ENCODE results near the gene BSG.
"Not testable (repeated sequence)": the region's sequence is repeated elsewhere in the genome, so short reads cannot be mapped to it uniquely, and the experiment has no call there.

Gene BSG

DNA sequence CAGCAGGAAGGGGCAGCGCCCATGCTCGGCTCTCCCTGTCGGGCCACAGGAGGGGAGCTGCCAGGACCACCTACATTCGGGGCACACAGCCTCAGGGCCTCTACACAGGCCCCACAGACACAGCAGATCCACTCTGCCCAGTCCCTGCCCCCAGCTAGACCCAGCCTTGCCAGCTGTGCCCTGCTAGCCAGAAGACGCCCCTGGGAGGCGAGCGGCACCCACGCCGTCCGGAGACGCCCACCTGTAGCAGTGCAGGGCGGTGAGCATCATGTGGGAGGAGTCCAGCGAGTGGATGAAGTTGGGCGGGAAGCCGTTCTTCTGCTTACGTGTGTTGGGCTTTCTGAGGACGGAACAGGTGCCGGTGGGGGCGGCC, 45.8 kb downstream of the BSG start:
- TF ChIP-seq CTCF (IDR thresholded peaks at IDR 0.05; ENCODE audit: insufficient read depth, missing control alignments) = no peak
- DNase-seq (ENCODE audit: insufficient read length, low spot score) (no peak), FAIRE-seq (no peak)

GRCh38 chr19:618674-619285, 46.4 kb downstream of the BSG start:
- DNase-seq (ENCODE audit: insufficient read length, low spot score) (no peak), FAIRE-seq (no peak)
- TF ChIP-seq CTCF (IDR thresholded peaks at IDR 0.05; ENCODE audit: insufficient read depth, missing control alignments) = no peak

- no peak for TF ChIP-seq CTCF (IDR thresholded peaks at IDR 0.05; ENCODE audit: insufficient read depth, missing control alignments)
- DNase-seq (ENCODE audit: insufficient read length, low spot score) (no peak), FAIRE-seq (no peak)
These were observed 47.0 kb downstream of the BSG start for GRCh38 chr19:619286-620002.

DNA sequence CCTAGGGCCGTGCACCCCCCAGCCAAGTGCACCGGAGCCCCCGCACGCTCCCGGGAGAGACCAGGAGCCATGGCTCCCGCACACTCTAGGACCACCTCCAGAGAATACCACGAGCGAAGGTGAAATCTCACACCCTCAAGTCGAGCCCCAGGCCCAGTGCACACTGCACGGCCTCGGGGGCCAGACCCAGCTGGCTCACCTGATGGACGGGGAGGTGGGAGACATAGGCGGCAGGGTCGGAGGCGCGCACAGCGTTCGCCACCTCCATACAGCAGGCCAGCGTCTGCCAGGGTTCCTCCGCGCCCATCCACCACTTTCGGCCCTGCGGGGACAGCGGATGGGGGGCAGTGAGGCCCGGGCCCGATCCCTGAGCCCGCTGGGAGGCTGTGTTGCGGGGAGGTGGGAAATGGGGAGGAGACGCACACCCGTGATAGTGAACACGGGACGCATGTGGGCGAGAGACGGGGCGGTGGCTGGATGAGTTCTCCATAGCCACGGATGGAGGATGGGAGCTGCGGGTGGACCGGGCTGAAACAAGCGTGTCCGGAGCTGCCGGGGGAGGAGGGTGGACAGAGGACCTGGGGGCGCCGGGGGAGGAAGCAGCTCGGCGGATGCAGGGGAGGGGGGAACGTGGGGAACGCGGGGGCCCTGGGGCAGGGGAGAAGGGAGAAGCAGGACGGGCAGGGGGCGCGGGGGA, 47.9 kb downstream of the BSG start:
- TF ChIP-seq CTCF (IDR thresholded peaks at IDR 0.05; ENCODE audit: insufficient read depth, missing control alignments) = no peak
- no peak for FAIRE-seq
- no peak for DNase-seq (ENCODE audit: insufficient read length, low spot score)

DNA sequence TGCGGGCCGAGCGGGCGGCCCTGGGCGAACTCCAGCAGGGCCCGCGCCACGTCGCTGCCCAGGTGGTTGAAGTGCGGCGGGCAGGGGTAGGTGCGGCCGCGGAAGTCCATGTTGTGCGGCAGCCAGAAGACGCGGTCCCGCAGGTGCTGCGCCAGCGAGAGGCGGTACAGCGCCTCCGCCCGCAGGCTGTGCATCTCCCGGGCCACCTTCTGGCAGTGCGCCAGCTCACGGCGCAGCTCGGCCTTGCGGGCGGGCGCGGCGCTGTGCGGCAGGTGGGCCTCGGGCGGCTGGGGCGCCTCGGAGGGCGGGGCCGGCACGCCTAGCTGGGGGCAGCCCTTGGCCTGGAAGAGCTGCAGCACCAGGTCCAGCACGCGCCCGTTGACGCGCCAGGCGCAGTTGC, 48.8 kb downstream of the BSG start:
- not testable (repeated sequence) for FAIRE-seq; DNase-seq (ENCODE audit: insufficient read length, low spot score)

DNA sequence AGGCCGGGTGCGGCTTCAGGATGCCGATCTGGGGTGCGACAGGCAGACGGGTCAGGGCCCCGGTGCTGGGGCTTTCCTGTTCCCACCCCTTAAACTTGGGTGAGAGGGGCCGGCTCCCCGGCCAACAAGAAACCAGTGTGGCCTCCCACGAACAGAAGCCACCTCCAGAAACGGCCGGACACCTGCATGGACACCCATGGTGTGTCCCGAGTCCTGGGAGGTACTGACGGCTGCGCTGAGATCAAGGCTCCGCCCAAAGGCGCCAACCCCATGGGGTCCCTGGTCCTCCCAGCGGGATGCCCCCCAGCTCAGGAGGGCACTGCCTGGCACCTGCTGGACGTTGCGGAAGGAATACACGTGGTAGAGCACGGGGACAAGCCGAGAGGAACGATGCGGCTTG, 49.4 kb downstream of the BSG start:
- TF ChIP-seq CTCF (IDR thresholded peaks at IDR 0.05; ENCODE audit: insufficient read depth, missing control alignments) = no peak
- no peak for FAIRE-seq
- DNase-seq (ENCODE audit: insufficient read length, low spot score) = no peak

GRCh38 chr19:622666-623065, 50.3 kb downstream of the BSG start:
- no peak for DNase-seq (ENCODE audit: insufficient read length, low spot score)
- TF ChIP-seq CTCF (IDR thresholded peaks at IDR 0.05; ENCODE audit: insufficient read depth, missing control alignments) = no peak
- no peak for FAIRE-seq

Data from D721Med (cell line).